ENCODE results near the gene NCAPH2. TPM values are rescaled to one million over a fixed set of nuclear protein-coding genes. Genes with fewer than 3 reads are reported as not detected.

Gene NCAPH2
- total and polyA plus RNA-seq, 2 of the 8 experiments (the other 6 are each of a cell fraction or from before 2014, with no cell fraction given) = 62.2 to 81.6 TPM

DNA sequence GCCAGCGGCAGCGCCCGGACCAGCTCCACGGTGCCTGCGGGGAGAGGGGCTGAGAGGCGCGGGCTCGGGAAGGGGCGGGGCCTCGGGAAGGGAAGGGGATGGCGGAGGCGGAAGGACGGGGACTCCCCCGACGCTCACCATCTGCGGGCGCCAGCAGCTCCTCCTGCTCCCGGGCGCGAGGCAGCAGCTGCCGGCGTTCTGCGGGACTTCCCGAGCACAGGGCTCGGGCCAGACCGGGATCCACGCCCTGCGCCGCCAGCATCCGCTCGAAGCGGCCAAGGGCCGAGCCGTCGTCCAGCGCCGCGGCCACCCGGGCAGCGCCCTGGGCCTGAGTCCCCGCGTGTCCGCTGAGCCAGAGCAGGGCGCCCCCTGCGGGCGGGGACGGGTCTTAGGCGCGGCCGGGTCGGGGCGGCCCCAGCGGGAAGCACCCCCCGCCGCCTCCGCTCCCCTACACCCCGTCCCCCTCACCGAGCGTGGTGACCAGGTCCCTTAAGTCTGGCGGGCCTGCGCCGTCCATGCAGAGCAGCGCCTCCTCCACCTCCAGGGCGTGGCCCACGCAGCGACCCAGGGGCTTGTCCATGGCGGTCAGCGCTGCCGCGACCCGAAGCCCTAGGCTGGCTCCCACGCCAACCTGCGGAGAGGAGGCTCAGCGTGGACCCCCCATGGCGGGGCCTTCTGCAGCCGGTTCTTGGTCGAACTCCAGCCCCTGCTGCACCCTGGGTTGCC is 18.2 kb downstream of the NCAPH2 start:
- no peaks in the 10 kb centered on the region for H3K79me2 ChIP-seq (ENCODE audit: control insufficient read depth in 1 of 2, insufficient read depth in 2 of 2, low read length in 2 of 2)
- POLR2A ChIA-PET (ENCODE audit: partially characterized antibody) = interaction anchor here (0.6 to 3.0 kb wide), 14 partner anchors 12 to 86 kb away, joined by 3 to 32 read pairs (median 4); partner anchors contain the start of genes LMF2, NCAPH2 and SYCE3
- H3K27ac ChIP-seq (ENCODE audit: low read depth, low read length) = no peak overlapping the region; the same call in 1 of the 2 replicates
- 0 out of 2 replicates have a peak overlapping the region, but pooled peaks have one; percentile 60 for H3K18ac ChIP-seq (ENCODE audit: extremely low read depth, low read length)
- H3K79me1 ChIP-seq (ENCODE audit: low read depth, low read length) = no peaks in the 10 kb centered on the region
- no peak overlapping the region for H3K23ac ChIP-seq (ENCODE audit: insufficient read length)
- H3K4ac ChIP-seq (replicated peaks; ENCODE audit: insufficient read length, low read depth, low read length) = peak overlapping the region; percentile 91
- DNase-seq (ENCODE audit: low read depth in 1 of 2, low spot score in 2 of 2) = peak in 1 of 2 experiments; percentile 85
- H3K4me2 ChIP-seq (ENCODE audit: insufficient read depth in 1 of 2, low read depth in 2 of 2, low read length in 2 of 2) = peak overlapping the region; percentile 70 to 88
- H3K9ac ChIP-seq (replicated peaks in 1 of 4; ENCODE audit: extremely low read depth in 1 of 4, low read depth in 3 of 4, low read length in 3 of 4) = peak overlapping the region in 3 of 4 experiments; percentile 66 to 76 (median 68); a peak in 5 of 7 replicates
- H3K4me1 ChIP-seq (replicated peaks in 1 of 4; ENCODE audit: control insufficient read depth in 3 of 4, insufficient read depth in 4 of 4, low read length in 3 of 4) = peaks cover 0 to 21% (median 12%) of the 10 kb centered on the region in 4 experiments; a peak in 5 of 7 replicates
- 7% methylated on average over 26 of the region's 77 CpGs; no CpG with 5 or more reads in 1 of the 2 experiments for WGBS, 2 experiments (ENCODE audit: extremely low coverage in 1 of 2, insufficient coverage in 1 of 2, insufficient read length in 1 of 2, insufficient replicate concordance in 2 of 2, low coverage in 1 of 2, low lambda C conversion rate in 2 of 2, missing lambda C conversion rate in 1 of 2)
- H2AFZ ChIP-seq (ENCODE audit: low read length) = no peak overlapping the region
- CTCF ChIA-PET (ENCODE audit: partially characterized antibody) = interaction anchor here (0.7 to 3.4 kb wide), 27 partner anchors 8 to 278 kb away, joined by 3 to 36 read pairs (median 4); partner anchors contain the start of genes DENND6B, LMF2, NCAPH2 and SYCE3
- H4K8ac ChIP-seq (ENCODE audit: extremely low read depth, insufficient read depth, low read length) = peak overlapping the region; percentile 80
- peak overlapping the region; percentile 55; the same call in 1 of the 2 replicates for H2AK5ac ChIP-seq (ENCODE audit: low read depth, low read length)
- H3K4me3 ChIP-seq (ENCODE audit: extremely low read depth in 1 of 4, insufficient read depth in 2 of 4, low read depth in 3 of 4, low read length in 4 of 4) = peak overlapping the region; percentile 63 to 78 (median 67)
- peaks cover 5 to 25% of the 10 kb centered on the region in 2 experiments for H4K20me1 ChIP-seq (replicated peaks in 1 of 2; ENCODE audit: control insufficient read depth in 1 of 2, insufficient read depth in 2 of 2, low read length in 2 of 2)
- no peak overlapping the region for H2BK120ac ChIP-seq (replicated peaks; ENCODE audit: low read depth, low read length)
- H2BK20ac ChIP-seq (ENCODE audit: low read length) = no peak overlapping the region
- H3K56ac ChIP-seq (replicated peaks; ENCODE audit: insufficient read length, low read depth, low read length) = no peak overlapping the region
- 0 out of 2 replicates have a peak overlapping the region, but pooled peaks have one; percentile 72 for H2BK15ac ChIP-seq (ENCODE audit: low read length)
- FAIRE-seq = no peak
- peaks cover 30 to 47% (median 40%) of the 10 kb centered on the region in 4 experiments for H3K27me3 ChIP-seq (replicated peaks in 1 of 4; ENCODE audit: control insufficient read depth in 3 of 4, extremely low read depth in 1 of 4, insufficient read depth in 3 of 4, low read length in 3 of 4)
- peak overlapping the region; percentile 81 for H4K91ac ChIP-seq (replicated peaks; ENCODE audit: insufficient read length, low read length)
- H3K36me3 ChIP-seq (ENCODE audit: control insufficient read depth in 2 of 4, insufficient read depth in 4 of 4, low read length in 3 of 4) = peaks cover 4 to 14% (median 11%) of the 10 kb centered on the region in 4 experiments; a peak in 6 of 8 replicates
- H3K9me3 ChIP-seq (ENCODE audit: insufficient read depth in 2 of 2, low read depth in 1 of 2, low read length in 1 of 2) = no peaks in the 10 kb centered on the region
- peaks cover 25% of the 10 kb centered on the region; the same call in 1 of the 2 replicates for H3K23me2 ChIP-seq (ENCODE audit: low read depth, low read length)
- peak overlapping the region; percentile 85 for H2BK5ac ChIP-seq (ENCODE audit: low read depth, low read length)
- no peak overlapping the region for H2BK12ac ChIP-seq (ENCODE audit: low read depth, low read length)
- peak overlapping the region; percentile 70 for H4K5ac ChIP-seq (ENCODE audit: insufficient read length, low read depth, low read length)
- H3K14ac ChIP-seq (ENCODE audit: insufficient read length) = no peak overlapping the region
- peak; percentile 67; the same call in 1 of the 2 replicates for TF ChIP-seq BACH1 (IDR thresholded peaks at IDR 0.05; ENCODE audit: low read length)
- no peak for TF ChIP-seq CBX5 (IDR thresholded peaks at IDR 0.05; ENCODE audit: low read depth, low read length)
- TF ChIP-seq, protein P1, sequence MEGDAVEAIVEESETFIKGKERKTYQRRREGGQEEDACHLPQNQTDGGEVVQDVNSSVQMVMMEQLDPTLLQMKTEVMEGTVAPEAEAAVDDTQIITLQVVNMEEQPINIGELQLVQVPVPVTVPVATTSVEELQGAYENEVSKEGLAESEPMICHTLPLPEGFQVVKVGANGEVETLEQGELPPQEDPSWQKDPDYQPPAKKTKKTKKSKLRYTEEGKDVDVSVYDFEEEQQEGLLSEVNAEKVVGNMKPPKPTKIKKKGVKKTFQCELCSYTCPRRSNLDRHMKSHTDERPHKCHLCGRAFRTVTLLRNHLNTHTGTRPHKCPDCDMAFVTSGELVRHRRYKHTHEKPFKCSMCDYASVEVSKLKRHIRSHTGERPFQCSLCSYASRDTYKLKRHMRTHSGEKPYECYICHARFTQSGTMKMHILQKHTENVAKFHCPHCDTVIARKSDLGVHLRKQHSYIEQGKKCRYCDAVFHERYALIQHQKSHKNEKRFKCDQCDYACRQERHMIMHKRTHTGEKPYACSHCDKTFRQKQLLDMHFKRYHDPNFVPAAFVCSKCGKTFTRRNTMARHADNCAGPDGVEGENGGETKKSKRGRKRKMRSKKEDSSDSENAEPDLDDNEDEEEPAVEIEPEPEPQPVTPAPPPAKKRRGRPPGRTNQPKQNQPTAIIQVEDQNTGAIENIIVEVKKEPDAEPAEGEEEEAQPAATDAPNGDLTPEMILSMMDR (IDR thresholded peaks at IDR 0.05; ENCODE audit: control extremely low read depth in 1 of 3, insufficient read depth in 1 of 3, low read depth in 1 of 3, low read length in 3 of 3) = peak; percentile 18 to 50 (median 27); a peak in 3 of 4 replicates

Measured in H1 (cell line).